Naive thymus-derived CD4-positive, alpha-beta T cell (primary cell): ENCODE data around the gene TEF. TPM values are rescaled to one million over a fixed set of nuclear protein-coding genes. Genes with fewer than 3 reads are reported as not detected.
"Not testable (repeated sequence)": the region's sequence is repeated elsewhere in the genome, so short reads cannot be mapped to it uniquely, and the experiment has no call there.

Source experiments
- ATAC-seq: fragments of 150-1000 bp; cut with Tn5 transposase; 2 replicates; pipeline ENCODE4 v1.10.0; 2021; ENCODE audit warnings: mild to moderate bottlenecking, moderate library complexity
- CTCF ChIA-PET: fragments of 350-600 bp; sonication (Branson Sonifier 250); formaldehyde crosslinking; loops from one replicate; lab custom pipeline; 2021; ENCODE audit warnings: antibody characterized with exemption; lab: Charles Lee
- POLR2A ChIA-PET: fragments of 350-600 bp; sonication (Branson Sonifier 250); formaldehyde crosslinking; loops from one replicate; lab custom pipeline; 2021; ENCODE audit warnings: antibody characterized with exemption, inconsistent platforms; lab: Charles Lee
- DNase-seq, 9 donors: peaks; one replicate each; pipeline versions ENCODE4 v3.0.0 to v3.0.0-alpha.2; 2020 to 2022; ENCODE audit warnings: mixed read lengths in 1 of 9
- H3K27ac ChIP-seq: one replicate; pipeline ENCODE4 v1.7.0; 2013; ENCODE audit warnings: mild to moderate bottlenecking, low read depth, low read length, moderate library complexity
- H3K27me3 ChIP-seq, 2 donors: one replicate each; pipeline ENCODE4 v1.7.0; 2013; ENCODE audit warnings: low read length in 2 of 2, mild to moderate bottlenecking in 2 of 2, moderate library complexity in 2 of 2; ENCODE audit not compliant: control insufficient read depth in 2 of 2, insufficient read depth in 2 of 2
- H3K36me3 ChIP-seq, 3 experiments: 1 replicate in 2 of 3; 2 replicates in 1 of 3; pipeline ENCODE4 v1.7.0; 2013; ENCODE audit warnings: low read length in 3 of 3, mild to moderate bottlenecking in 3 of 3, moderate library complexity in 1 of 3; ENCODE audit not compliant: insufficient read depth in 3 of 3, control insufficient read depth in 2 of 3
- H3K4me1 ChIP-seq, 2 donors: one replicate each; pipeline ENCODE4 v1.7.0; 2013; ENCODE audit warnings: low read length in 2 of 2, mild to moderate bottlenecking in 2 of 2, moderate library complexity in 1 of 2; ENCODE audit not compliant: control insufficient read depth in 2 of 2, insufficient read depth in 2 of 2
- H3K4me3 ChIP-seq: 2 replicates; pipeline ENCODE4 v1.7.0; 2013; ENCODE audit warnings: mild to moderate bottlenecking, low read length
- H3K9me3 ChIP-seq, 3 experiments: 1 replicate in 2 of 3; 2 replicates in 1 of 3; pipeline ENCODE4 v1.7.0; 2013; ENCODE audit warnings: low read length in 3 of 3; ENCODE audit not compliant: control insufficient read depth in 2 of 3
- H3K27ac Mint-ChIP-seq, 9 donors: one replicate each; pipeline ENCODE4 v1.8.0; 2020 to 2022; ENCODE audit warnings: mixed read lengths in 9 of 9, mild to moderate bottlenecking in 8 of 9, moderate library complexity in 5 of 9, inconsistent platforms in 2 of 9
- H3K27me3 Mint-ChIP-seq, 5 donors: one replicate each; pipeline ENCODE4 v1.8.0; 2021 to 2022; ENCODE audit warnings: mixed read lengths in 5 of 5, mild to moderate bottlenecking in 1 of 5
- H3K36me3 Mint-ChIP-seq, 5 donors: one replicate each; pipeline ENCODE4 v1.8.0; 2020 to 2022; ENCODE audit warnings: mixed read lengths in 5 of 5, mild to moderate bottlenecking in 3 of 5, inconsistent platforms in 1 of 5
- H3K4me1 Mint-ChIP-seq, 7 donors: one replicate each; pipeline ENCODE4 v1.8.0; 2020 to 2022; ENCODE audit warnings: mixed read lengths in 7 of 7, mild to moderate bottlenecking in 3 of 7, inconsistent platforms in 1 of 7
- H3K4me3 Mint-ChIP-seq, 10 donors: one replicate each; pipeline ENCODE4 v1.8.0; 2020 to 2022; ENCODE audit warnings: mild to moderate bottlenecking in 10 of 10, mixed read lengths in 10 of 10, moderate library complexity in 6 of 10, inconsistent platforms in 2 of 10
- H3K9me3 Mint-ChIP-seq, 11 donors: one replicate each; pipeline ENCODE4 v1.8.0; 2020 to 2022; ENCODE audit warnings: mixed read lengths in 11 of 11, mild to moderate bottlenecking in 4 of 11, inconsistent platforms in 1 of 11, moderate library complexity in 1 of 11
- intact Hi-C, 2 donors: fragments of 100-400 bp; cut with micrococcal nuclease; formaldehyde crosslinking; loops; one replicate each; pipeline ENCODE4 v1.15.1; 2023
- polyA plus RNA-seq, 2 donors: library from polyadenylated mRNA; unstranded; fragments of 300-500 nt; fragmentation: Illumina TruSeq; gene quantifications; one replicate each; pipeline ENCODE4 v1.2.3, GENCODE V29; 2021
- total RNA-seq, 6 experiments: library from RNA in 5 of 6; stranded (reverse) in 5 of 6; gene quantifications; 1 replicate in 5 of 6; 2 replicates in 1 of 6; pipeline ENCODE4 v1.2.3 and lab custom pipeline; 2021 to 2026

TEF gene
- total and polyA plus RNA-seq, 7 experiments from 2014 or later = 3.5 to 8.4 (median 6.2) TPM

- intact Hi-C loops = loop anchor here (10.0 kb wide), 3 partner anchors 244 to 1396 kb away; partner anchors contain the start of genes CENPM (in 1 of the 2) and SNU13 (in 1 of the 2)
- peaks cover 0 to 15% (median 7%) of the 10 kb centered on the region in 3 experiments for H3K36me3 ChIP-seq
- H3K27ac ChIP-seq, H3K27ac Mint-ChIP-seq, H3K4me1 ChIP-seq, H3K27me3 ChIP-seq, H3K27me3 Mint-ChIP-seq, H3K9me3 Mint-ChIP-seq, ATAC-seq, H3K4me3 ChIP-seq, H3K4me3 Mint-ChIP-seq, DNase-seq, CTCF ChIA-PET, H3K9me3 ChIP-seq: not testable (repeated sequence)
- H3K36me3 Mint-ChIP-seq = peaks cover 0 to 12% (median 10%) of the 10 kb centered on the region in 5 donors
- POLR2A ChIA-PET = interaction anchor here (0.6 to 0.7 kb wide), 2 partner anchors 262 to 1609 kb away, joined by 4 to 6 read pairs; no protein-coding TSS in a partner anchor
- peaks cover 2 to 34% (median 25%) of the 10 kb centered on the region in 7 donors for H3K4me1 Mint-ChIP-seq
Measured at GRCh38 chr22:41440511-41440910, 58.8 kb downstream of the TEF start.

GRCh38 chr22:41442240-41442792, 60.6 kb downstream of the TEF start:
- intact Hi-C loops = loop anchor here (10.0 kb wide), 3 partner anchors 242 to 1398 kb away; partner anchors contain the start of genes CENPM (in 1 of the 2) and SNU13 (in 1 of the 2)
- H3K36me3 Mint-ChIP-seq = peaks cover 0 to 6% (median 0%) of the 10 kb centered on the region in 5 donors

DNA sequence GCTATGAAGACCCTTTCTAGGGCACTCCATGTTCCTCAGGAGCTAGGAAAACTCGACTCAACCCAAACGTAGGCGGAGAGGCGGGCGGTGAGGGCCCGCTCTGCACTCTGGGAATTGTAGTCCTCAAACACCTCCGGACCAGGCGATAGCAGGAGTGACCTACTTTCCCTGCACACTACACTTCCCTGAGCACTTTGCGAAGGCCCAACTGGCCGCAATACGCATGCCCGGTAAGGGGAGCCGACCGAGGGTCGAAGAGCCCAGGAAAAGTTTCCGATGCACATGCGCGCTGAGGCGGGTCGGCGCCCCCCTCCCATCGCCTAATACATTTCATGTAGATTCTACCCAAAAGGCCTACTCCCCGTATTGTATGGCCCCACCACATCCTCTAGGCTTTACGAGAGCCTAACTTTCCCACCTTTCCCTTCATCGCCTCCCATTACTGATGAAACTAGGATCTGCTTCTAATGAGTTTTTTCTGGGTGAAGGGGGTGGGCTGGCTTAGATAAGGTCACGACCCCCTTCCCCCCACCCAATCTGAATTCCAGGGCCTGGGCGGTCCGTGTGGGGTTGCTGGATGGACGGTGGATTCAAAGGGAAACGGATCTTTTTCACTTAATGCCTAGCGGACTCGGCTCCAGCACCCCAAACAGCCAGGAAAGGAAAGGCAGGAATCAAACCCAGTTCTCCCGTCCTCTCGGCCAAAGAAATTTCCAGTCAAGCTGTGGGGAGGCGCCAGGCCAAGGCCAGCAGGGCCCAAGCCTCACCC, 62.8 kb downstream of the TEF start:
- DNase-seq = peak; percentile 44 to 86 (median 68)
- no peaks in the 10 kb centered on the region for H3K9me3 ChIP-seq
- peak; percentile 43 for ATAC-seq
- Mint-ChIP-seq H3K36me3 (peaks cover 0 to 6% (median 0%) of the 10 kb centered on the region in 5 donors), H3K4me3 (peak overlapping the region; percentile 92 to 98 (median 94)), H3K4me1 (peaks cover 6 to 36% (median 28%) of the 10 kb centered on the region in 7 donors), H3K27ac (peak overlapping the region; percentile 92 to 97 (median 95)), H3K27me3 (no peaks in the 10 kb centered on the region), H3K9me3 (peaks cover 0 to 8% (median 0%) of the 10 kb centered on the region in 11 donors)
- H3K27ac ChIP-seq = peak overlapping the region; percentile 88
- intact Hi-C loops = loop anchor here (1.0 to 10.0 kb wide), 11 partner anchors 41 to 1400 kb away; partner anchors contain the start of genes CENPM (in 1 of the 2), DESI1 (in 1 of the 2), L3MBTL2 (in 1 of the 2) and MRTFA (in 1 of the 2)
- no peaks in the 10 kb centered on the region for H3K27me3 ChIP-seq
- H3K36me3 ChIP-seq = peaks cover 0 to 6% (median 0%) of the 10 kb centered on the region in 3 experiments
- POLR2A ChIA-PET = interaction anchor here (1.1 to 5.2 kb wide), 11 partner anchors 7 to 496 kb away, joined by 3 to 143 read pairs (median 8); partner anchors contain the start of genes ACO2, PHF5A, PMM1 and TEF
- CTCF ChIA-PET = no interaction called here
- peak overlapping the region; percentile 90 for H3K4me3 ChIP-seq
- H3K4me1 ChIP-seq = peaks cover 7% of the 10 kb centered on the region in 2 donors

More at GRCh38 chr22:41442240-41442792, 60.6 kb downstream of the TEF start:
- CTCF ChIA-PET = no interaction called here
- no peak overlapping the region for H3K4me3 ChIP-seq
- no peak for DNase-seq
- H3K4me3 Mint-ChIP-seq = peak overlapping the region in 6 of 10 donors; percentile 7 to 98 (median 64)
- H3K9me3 Mint-ChIP-seq = peaks cover 0 to 8% (median 0%) of the 10 kb centered on the region in 11 donors
- H3K27ac ChIP-seq = no peak overlapping the region
- peaks cover 3 to 7% of the 10 kb centered on the region in 2 donors for H3K4me1 ChIP-seq
- H3K4me1 Mint-ChIP-seq = peaks cover 6 to 27% (median 25%) of the 10 kb centered on the region in 7 donors
- no peaks in the 10 kb centered on the region for H3K27me3 ChIP-seq
- H3K27me3 Mint-ChIP-seq = no peaks in the 10 kb centered on the region
- no peaks in the 10 kb centered on the region for H3K9me3 ChIP-seq
- peaks cover 0 to 3% (median 0%) of the 10 kb centered on the region in 3 experiments for H3K36me3 ChIP-seq
- ATAC-seq = no peak
- POLR2A ChIA-PET = interaction anchor here (0.6 to 1.4 kb wide), 6 partner anchors 20 to 346 kb away, joined by 3 read pairs; no protein-coding TSS in a partner anchor
- peak overlapping the region in 5 of 9 donors; percentile 14 to 51 (median 45) for H3K27ac Mint-ChIP-seq

DNA sequence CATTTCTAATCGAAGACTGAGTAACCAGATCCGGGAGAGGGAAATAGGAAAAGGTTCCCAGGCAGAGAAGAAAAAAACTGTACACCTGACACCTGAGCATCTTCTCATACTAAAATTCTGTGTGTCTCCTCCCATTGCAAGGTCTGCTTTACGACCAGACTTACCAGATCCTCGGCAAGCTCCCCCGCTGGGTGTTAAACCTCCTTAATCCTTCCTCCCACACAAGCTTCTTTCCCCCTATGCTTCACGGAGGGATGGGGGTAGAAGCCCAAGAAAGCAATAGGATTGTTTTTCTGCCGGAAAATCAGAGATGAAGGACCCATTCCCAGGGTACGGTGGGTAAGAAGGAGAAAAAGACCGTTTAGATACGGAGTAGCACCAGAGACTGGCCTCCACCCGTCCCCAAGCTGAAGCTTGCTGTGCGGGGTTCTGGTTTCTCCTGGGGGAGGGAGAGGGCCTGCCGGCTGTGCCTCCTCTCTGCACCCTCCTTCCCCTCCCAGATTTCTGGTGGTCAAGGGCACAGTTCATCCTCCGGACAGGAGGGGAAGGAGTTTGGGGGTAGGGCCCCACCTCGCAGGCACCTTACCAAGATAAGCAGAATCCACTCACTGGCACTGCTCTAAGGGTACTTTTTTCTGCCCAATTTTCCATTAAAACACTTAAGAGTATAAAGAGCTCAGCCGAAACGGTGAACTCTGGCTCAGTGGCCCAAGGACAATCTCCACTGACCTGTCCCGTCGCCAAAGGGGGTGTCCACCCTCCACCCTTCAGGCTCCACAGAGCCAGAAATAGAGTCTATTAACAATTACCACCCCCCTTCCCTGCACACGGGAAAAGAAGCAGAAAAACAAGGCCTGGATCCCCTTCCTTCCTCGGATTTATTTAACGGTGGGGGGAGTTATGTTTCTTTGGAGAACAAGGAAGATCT, 63.7 kb downstream of the TEF start:
- POLR2A ChIA-PET = interaction anchor here (0.6 to 5.2 kb wide), 21 partner anchors 8 to 496 kb away, joined by 3 to 143 read pairs (median 5); partner anchors contain the start of genes ACO2, DESI1, PHF5A and PMM1
- DNase-seq = peak in 8 of 9 donors; percentile 40 to 60 (median 48)
- H3K4me3 ChIP-seq = peak overlapping the region; percentile 90

GRCh38 chr22:41446057-41446501, 64.3 kb downstream of the TEF start:
- peaks cover 0 to 8% (median 0%) of the 10 kb centered on the region in 11 donors for H3K9me3 Mint-ChIP-seq
- Histone ChIP-seq H3K4me1 (peaks cover 7% of the 10 kb centered on the region in 2 donors), H3K27ac (peak overlapping the region; percentile 88), H3K9me3 (no peaks in the 10 kb centered on the region), H3K36me3 (peaks cover 0 to 6% (median 0%) of the 10 kb centered on the region in 3 experiments), H3K4me3 (peak overlapping the region; percentile 90), H3K27me3 (no peaks in the 10 kb centered on the region)
- ATAC-seq = no peak
- peak in 1 of 9 donors; percentile 7 for DNase-seq
- H3K27me3 Mint-ChIP-seq = no peaks in the 10 kb centered on the region
- peaks cover 0 to 6% (median 0%) of the 10 kb centered on the region in 5 donors for H3K36me3 Mint-ChIP-seq
- H3K27ac Mint-ChIP-seq = peak overlapping the region; percentile 93 to 99 (median 97)
- peaks cover 6 to 36% (median 28%) of the 10 kb centered on the region in 7 donors for H3K4me1 Mint-ChIP-seq
- intact Hi-C loops = loop anchor here (1.0 to 10.0 kb wide), 8 partner anchors 79 to 1401 kb away; partner anchors contain the start of genes CENPM (in 1 of the 2), DESI1 (in 1 of the 2), L3MBTL2 (in 1 of the 2) and MRTFA (in 1 of the 2)
- CTCF ChIA-PET = interaction anchor here (0.6 to 1.8 kb wide), 3 partner anchors 22 to 80 kb away, joined by 3 to 5 read pairs (median 3); partner anchors contain the start of genes ACO2 and PHF5A
- H3K4me3 Mint-ChIP-seq = peak overlapping the region; percentile 92 to 98 (median 94)
- POLR2A ChIA-PET = interaction anchor here (0.5 to 5.2 kb wide), 25 partner anchors 9 to 1169 kb away, joined by 3 to 143 read pairs (median 5); partner anchors contain the start of genes ACO2, DESI1, PHF5A and PMM1

More for the DNA sequence above, 63.7 kb downstream of the TEF start:
- peak overlapping the region; percentile 88 for H3K27ac ChIP-seq
- H3K27me3 Mint-ChIP-seq = no peaks in the 10 kb centered on the region
- H3K27ac Mint-ChIP-seq = peak overlapping the region; percentile 92 to 97 (median 95)
- H3K27me3 ChIP-seq = no peaks in the 10 kb centered on the region
- H3K36me3 Mint-ChIP-seq = peaks cover 0 to 6% (median 0%) of the 10 kb centered on the region in 5 donors
- peak overlapping the region; percentile 92 to 98 (median 94) for H3K4me3 Mint-ChIP-seq
- H3K36me3 ChIP-seq = peaks cover 0 to 6% (median 0%) of the 10 kb centered on the region in 3 experiments
- no peaks in the 10 kb centered on the region for H3K9me3 ChIP-seq
- intact Hi-C loops = loop anchor here (1.0 to 10.0 kb wide), 9 partner anchors 79 to 1401 kb away; partner anchors contain the start of genes CENPM (in 1 of the 2), DESI1 (in 1 of the 2), L3MBTL2 (in 1 of the 2) and MRTFA (in 1 of the 2)
- H3K4me1 ChIP-seq = peaks cover 7% of the 10 kb centered on the region in 2 donors
- CTCF ChIA-PET = interaction anchor here (0.6 to 1.8 kb wide), 2 partner anchors 23 to 79 kb away, joined by 3 to 5 read pairs; partner anchors contain the start of genes ACO2 and PHF5A
- H3K9me3 Mint-ChIP-seq = peaks cover 0 to 8% (median 0%) of the 10 kb centered on the region in 11 donors
- ATAC-seq = no peak
- peaks cover 6 to 36% (median 28%) of the 10 kb centered on the region in 7 donors for H3K4me1 Mint-ChIP-seq
